CD4-positive, alpha-beta memory T cell (primary cell): ENCODE results near the gene PPME1. TPM values are rescaled to one million over a fixed set of nuclear protein-coding genes. Genes with fewer than 3 reads are reported as not detected.

Experiments
- CTCF ChIA-PET: fragments of 350-600 bp; sonication (Branson Sonifier 250); formaldehyde crosslinking; loops from one replicate; lab custom pipeline; 2021; ENCODE audit warnings: inconsistent platforms; ENCODE audit not compliant: partially characterized antibody; lab: Charles Lee
- POLR2A ChIA-PET: fragments of 350-600 bp; sonication (Branson Sonifier 250); formaldehyde crosslinking; loops from one replicate; lab custom pipeline; 2021; ENCODE audit not compliant: partially characterized antibody; lab: Charles Lee
- DNase-seq, 5 donors: peaks; one replicate each; pipeline versions ENCODE4 v3.0.0 to v3.0.0-alpha.2; 2020 to 2022; ENCODE audit warnings: mixed read lengths in 1 of 5
- H3K27ac ChIP-seq: one replicate; pipeline ENCODE4 v1.7.0; 2013; ENCODE audit warnings: low read depth, low read length
- H3K27me3 ChIP-seq: 2 replicates; pipeline ENCODE4 v1.7.0; 2013; ENCODE audit warnings: mild to moderate bottlenecking, low read length, moderate library complexity; ENCODE audit not compliant: insufficient read depth
- H3K36me3 ChIP-seq: 2 replicates; pipeline ENCODE4 v1.7.0; 2013; ENCODE audit warnings: mild to moderate bottlenecking, low read length, moderate library complexity; ENCODE audit not compliant: insufficient read depth
- H3K4me1 ChIP-seq: 2 replicates; pipeline ENCODE4 v1.7.0; 2013; ENCODE audit warnings: mild to moderate bottlenecking, low read length, moderate library complexity; ENCODE audit not compliant: insufficient read depth
- H3K4me3 ChIP-seq, 2 donors: one replicate each; pipeline ENCODE4 v1.7.0; 2013; ENCODE audit warnings: low read length in 2 of 2, mild to moderate bottlenecking in 1 of 2
- H3K9me3 ChIP-seq, 2 donors: one replicate each; pipeline ENCODE4 v1.7.0; 2013; ENCODE audit warnings: low read length in 2 of 2, control low read depth in 1 of 2; ENCODE audit not compliant: control insufficient read depth in 1 of 2
- H3K27ac Mint-ChIP-seq, 7 donors: one replicate each; pipeline ENCODE4 v1.8.0; 2020 to 2021; ENCODE audit warnings: mixed read lengths in 7 of 7, mild to moderate bottlenecking in 6 of 7, inconsistent platforms in 3 of 7, moderate library complexity in 3 of 7
- H3K27me3 Mint-ChIP-seq, 2 donors: one replicate each; pipeline ENCODE4 v1.8.0; 2020 to 2021; ENCODE audit warnings: mixed read lengths in 2 of 2
- H3K36me3 Mint-ChIP-seq, 2 donors: one replicate each; pipeline ENCODE4 v1.8.0; 2020 to 2021; ENCODE audit warnings: mixed read lengths in 2 of 2, inconsistent platforms in 1 of 2, mild to moderate bottlenecking in 1 of 2
- H3K4me1 Mint-ChIP-seq, 4 donors: one replicate each; pipeline ENCODE4 v1.8.0; 2020 to 2021; ENCODE audit warnings: mixed read lengths in 4 of 4, mild to moderate bottlenecking in 1 of 4
- H3K4me3 Mint-ChIP-seq, 8 donors: one replicate each; pipeline ENCODE4 v1.8.0; 2020 to 2021; ENCODE audit warnings: mixed read lengths in 8 of 8, mild to moderate bottlenecking in 7 of 8, moderate library complexity in 6 of 8, inconsistent platforms in 3 of 8
- H3K9me3 Mint-ChIP-seq, 8 donors: one replicate each; pipeline ENCODE4 v1.8.0; 2020 to 2021; ENCODE audit warnings: mixed read lengths in 8 of 8, mild to moderate bottlenecking in 5 of 8, inconsistent platforms in 3 of 8, moderate library complexity in 1 of 8
- intact Hi-C: fragments of 100-400 bp; cut with micrococcal nuclease; formaldehyde crosslinking; loops from one replicate; pipeline ENCODE4 v1.15.1; 2023
- polyA plus RNA-seq, 2 donors: library from polyadenylated mRNA; unstranded; fragments of 300-500 nt; fragmentation: Illumina TruSeq; gene quantifications; one replicate each; pipeline ENCODE4 v1.2.3, GENCODE V29; 2021
- total RNA-seq, 2 experiments: library from RNA; stranded (reverse); gene quantifications; one replicate each; pipeline ENCODE4 v1.2.3, GENCODE V29; 2021

The PPME1 gene
- total and polyA plus RNA-seq, 4 experiments from 2014 or later = 17.3 to 21.9 (median 21.1) TPM

- H3K36me3 Mint-ChIP-seq = peaks cover 28 to 34% of the 10 kb centered on the region in 2 donors
Measured at GRCh38 chr11:74141908-74142307, 29.2 kb upstream of the PPME1 start.

GRCh38 chr11:74142624-74143023, 28.5 kb upstream of the PPME1 start:
- no peak overlapping the region for H3K4me3 Mint-ChIP-seq
- intact Hi-C loops = no loop called here
- no peak overlapping the region for H3K27ac Mint-ChIP-seq

More at GRCh38 chr11:74141908-74142307, 29.2 kb upstream of the PPME1 start:
- intact Hi-C loops = no loop called here
- Mint-ChIP-seq H3K4me1 (peaks cover 0 to 5% (median 1%) of the 10 kb centered on the region in 4 donors), H3K27ac (no peak overlapping the region), H3K4me3 (no peak overlapping the region), H3K9me3 (no peaks in the 10 kb centered on the region), H3K27me3 (no peaks in the 10 kb centered on the region)
- no peak overlapping the region for H3K27ac ChIP-seq
- H3K9me3 ChIP-seq = no peaks in the 10 kb centered on the region
- ChIA-PET CTCF (no interaction called here), POLR2A (no interaction called here)
- H3K4me1 ChIP-seq = no peaks in the 10 kb centered on the region
- H3K4me3 ChIP-seq = no peak overlapping the region
- no peaks in the 10 kb centered on the region for H3K27me3 ChIP-seq
- no peak for DNase-seq
- peaks cover 10% of the 10 kb centered on the region for H3K36me3 ChIP-seq

GRCh38 chr11:74144592-74144991, 26.5 kb upstream of the PPME1 start:
- intact Hi-C loops = no loop called here
- Histone ChIP-seq H3K36me3 (no peaks in the 10 kb centered on the region), H3K4me3 (no peak overlapping the region), H3K9me3 (no peaks in the 10 kb centered on the region), H3K27me3 (no peaks in the 10 kb centered on the region), H3K4me1 (no peaks in the 10 kb centered on the region), H3K27ac (no peak overlapping the region)
- H3K27me3 Mint-ChIP-seq = no peaks in the 10 kb centered on the region
- no peak for DNase-seq
- H3K36me3 Mint-ChIP-seq = peaks cover 15 to 17% of the 10 kb centered on the region in 2 donors
- H3K9me3 Mint-ChIP-seq = no peaks in the 10 kb centered on the region
- POLR2A ChIA-PET = no interaction called here
- H3K4me3 Mint-ChIP-seq = no peak overlapping the region
- peaks cover 1 to 11% (median 7%) of the 10 kb centered on the region in 4 donors for H3K4me1 Mint-ChIP-seq
- no peak overlapping the region for H3K27ac Mint-ChIP-seq
- CTCF ChIA-PET = no interaction called here

More at GRCh38 chr11:74142624-74143023, 28.5 kb upstream of the PPME1 start:
- Histone ChIP-seq H3K36me3 (peaks cover 10% of the 10 kb centered on the region), H3K27ac (no peak overlapping the region), H3K4me3 (no peak overlapping the region), H3K4me1 (no peaks in the 10 kb centered on the region), H3K27me3 (no peaks in the 10 kb centered on the region), H3K9me3 (no peaks in the 10 kb centered on the region)
- no peaks in the 10 kb centered on the region for H3K9me3 Mint-ChIP-seq
- POLR2A ChIA-PET = no interaction called here
- peaks cover 27 to 31% of the 10 kb centered on the region in 2 donors for H3K36me3 Mint-ChIP-seq
- H3K27me3 Mint-ChIP-seq = no peaks in the 10 kb centered on the region
- CTCF ChIA-PET = no interaction called here
- H3K4me1 Mint-ChIP-seq = peaks cover 0 to 5% (median 1%) of the 10 kb centered on the region in 4 donors
- DNase-seq = no peak

GRCh38 chr11:74147199-74147929, 23.7 kb upstream of the PPME1 start:
- ChIA-PET POLR2A (no interaction called here), CTCF (no interaction called here)
- Mint-ChIP-seq H3K27me3 (no peaks in the 10 kb centered on the region), H3K4me1 (peaks cover 4 to 9% (median 7%) of the 10 kb centered on the region in 4 donors), H3K4me3 (no peak overlapping the region), H3K27ac (no peak overlapping the region), H3K36me3 (peaks cover 19 to 21% of the 10 kb centered on the region in 2 donors), H3K9me3 (no peaks in the 10 kb centered on the region)
- Histone ChIP-seq H3K9me3 (no peaks in the 10 kb centered on the region), H3K36me3 (no peaks in the 10 kb centered on the region), H3K27me3 (no peaks in the 10 kb centered on the region), H3K4me1 (no peaks in the 10 kb centered on the region), H3K4me3 (no peak overlapping the region), H3K27ac (no peak overlapping the region)
- intact Hi-C loops = no loop called here
- DNase-seq = no peak

GRCh38 chr11:74153224-74153623, 17.9 kb upstream of the PPME1 start:
- ChIA-PET POLR2A (no interaction called here), CTCF (no interaction called here)
- intact Hi-C loops = no loop called here
- Histone ChIP-seq H3K27me3 (no peaks in the 10 kb centered on the region), H3K27ac (no peak overlapping the region), H3K4me1 (no peaks in the 10 kb centered on the region), H3K9me3 (no peaks in the 10 kb centered on the region), H3K4me3 (no peak overlapping the region), H3K36me3 (no peaks in the 10 kb centered on the region)
- peaks cover 37 to 41% of the 10 kb centered on the region in 2 donors for H3K36me3 Mint-ChIP-seq
- H3K27me3 Mint-ChIP-seq = no peaks in the 10 kb centered on the region
- H3K4me1 Mint-ChIP-seq = peaks cover 12 to 21% (median 14%) of the 10 kb centered on the region in 4 donors
- peaks cover 0 to 4% (median 0%) of the 10 kb centered on the region in 8 donors for H3K9me3 Mint-ChIP-seq
- H3K4me3 Mint-ChIP-seq = no peak overlapping the region
- no peak for DNase-seq
- peak overlapping the region in 1 of 7 donors; percentile 86 for H3K27ac Mint-ChIP-seq

- Mint-ChIP-seq H3K27me3 (no peaks in the 10 kb centered on the region), H3K4me1 (peaks cover 5 to 18% (median 11%) of the 10 kb centered on the region in 4 donors), H3K36me3 (peaks cover 37 to 42% of the 10 kb centered on the region in 2 donors), H3K4me3 (no peak overlapping the region), H3K27ac (no peak overlapping the region), H3K9me3 (peaks cover 0 to 4% (median 0%) of the 10 kb centered on the region in 8 donors)
- H3K27ac ChIP-seq = no peak overlapping the region
- no peaks in the 10 kb centered on the region for H3K36me3 ChIP-seq
- H3K9me3 ChIP-seq = no peaks in the 10 kb centered on the region
- H3K4me3 ChIP-seq = no peak overlapping the region
- intact Hi-C loops = no loop called here
- no peak for DNase-seq
- H3K4me1 ChIP-seq = no peaks in the 10 kb centered on the region
- CTCF ChIA-PET = no interaction called here
- POLR2A ChIA-PET = no interaction called here
- no peaks in the 10 kb centered on the region for H3K27me3 ChIP-seq
Measured at GRCh38 chr11:74154620-74155281, 16.3 kb upstream of the PPME1 start.

GRCh38 chr11:74157169-74157568, 13.9 kb upstream of the PPME1 start:
- DNase-seq = no peak
- Mint-ChIP-seq H3K4me3 (no peak overlapping the region), H3K27ac (peak overlapping the region in 1 of 7 donors; percentile 43), H3K36me3 (peaks cover 42 to 51% of the 10 kb centered on the region in 2 donors), H3K27me3 (no peaks in the 10 kb centered on the region), H3K4me1 (peaks cover 15 to 24% (median 20%) of the 10 kb centered on the region in 4 donors), H3K9me3 (peaks cover 0 to 4% (median 0%) of the 10 kb centered on the region in 8 donors)
- ChIA-PET POLR2A (no interaction called here), CTCF (no interaction called here)
- intact Hi-C loops = no loop called here
- Histone ChIP-seq H3K36me3 (no peaks in the 10 kb centered on the region), H3K4me3 (no peak overlapping the region), H3K9me3 (no peaks in the 10 kb centered on the region), H3K4me1 (no peaks in the 10 kb centered on the region), H3K27ac (no peak overlapping the region), H3K27me3 (no peaks in the 10 kb centered on the region)
